ENCODE results near the gene GALM. TPM values are rescaled to one million over a fixed set of nuclear protein-coding genes. Genes with fewer than 3 reads are reported as not detected.
A peak's percentile ranks its signal among the peaks of the same experiment; 100 is the strongest.

The GALM gene
- total and polyA plus RNA-seq, 2 of the 13 experiments (the other 11 are each of a cell fraction or from before 2014, with no cell fraction given), result 65.5 to 90.0 TPM

- TF ChIP-seq, protein P1, sequence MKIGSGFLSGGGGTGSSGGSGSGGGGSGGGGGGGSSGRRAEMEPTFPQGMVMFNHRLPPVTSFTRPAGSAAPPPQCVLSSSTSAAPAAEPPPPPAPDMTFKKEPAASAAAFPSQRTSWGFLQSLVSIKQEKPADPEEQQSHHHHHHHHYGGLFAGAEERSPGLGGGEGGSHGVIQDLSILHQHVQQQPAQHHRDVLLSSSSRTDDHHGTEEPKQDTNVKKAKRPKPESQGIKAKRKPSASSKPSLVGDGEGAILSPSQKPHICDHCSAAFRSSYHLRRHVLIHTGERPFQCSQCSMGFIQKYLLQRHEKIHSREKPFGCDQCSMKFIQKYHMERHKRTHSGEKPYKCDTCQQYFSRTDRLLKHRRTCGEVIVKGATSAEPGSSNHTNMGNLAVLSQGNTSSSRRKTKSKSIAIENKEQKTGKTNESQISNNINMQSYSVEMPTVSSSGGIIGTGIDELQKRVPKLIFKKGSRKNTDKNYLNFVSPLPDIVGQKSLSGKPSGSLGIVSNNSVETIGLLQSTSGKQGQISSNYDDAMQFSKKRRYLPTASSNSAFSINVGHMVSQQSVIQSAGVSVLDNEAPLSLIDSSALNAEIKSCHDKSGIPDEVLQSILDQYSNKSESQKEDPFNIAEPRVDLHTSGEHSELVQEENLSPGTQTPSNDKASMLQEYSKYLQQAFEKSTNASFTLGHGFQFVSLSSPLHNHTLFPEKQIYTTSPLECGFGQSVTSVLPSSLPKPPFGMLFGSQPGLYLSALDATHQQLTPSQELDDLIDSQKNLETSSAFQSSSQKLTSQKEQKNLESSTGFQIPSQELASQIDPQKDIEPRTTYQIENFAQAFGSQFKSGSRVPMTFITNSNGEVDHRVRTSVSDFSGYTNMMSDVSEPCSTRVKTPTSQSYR (CRISPR knock-in tag; IDR thresholded peaks at IDR 0.05; ENCODE audit: borderline replicate concordance), result no peak
- TF ChIP-seq LBX2 (CRISPR knock-in tag; IDR thresholded peaks at IDR 0.05; ENCODE audit: borderline replicate concordance), result no peak
- no peak for TF ChIP-seq ZNF468 (CRISPR knock-in tag; IDR thresholded peaks at IDR 0.05)
- TF ChIP-seq TEAD3 (CRISPR knock-in tag; optimal IDR thresholded peaks at IDR 0.05; ENCODE audit: borderline replicate concordance), result peak; percentile 80
- TF ChIP-seq, protein P2, sequence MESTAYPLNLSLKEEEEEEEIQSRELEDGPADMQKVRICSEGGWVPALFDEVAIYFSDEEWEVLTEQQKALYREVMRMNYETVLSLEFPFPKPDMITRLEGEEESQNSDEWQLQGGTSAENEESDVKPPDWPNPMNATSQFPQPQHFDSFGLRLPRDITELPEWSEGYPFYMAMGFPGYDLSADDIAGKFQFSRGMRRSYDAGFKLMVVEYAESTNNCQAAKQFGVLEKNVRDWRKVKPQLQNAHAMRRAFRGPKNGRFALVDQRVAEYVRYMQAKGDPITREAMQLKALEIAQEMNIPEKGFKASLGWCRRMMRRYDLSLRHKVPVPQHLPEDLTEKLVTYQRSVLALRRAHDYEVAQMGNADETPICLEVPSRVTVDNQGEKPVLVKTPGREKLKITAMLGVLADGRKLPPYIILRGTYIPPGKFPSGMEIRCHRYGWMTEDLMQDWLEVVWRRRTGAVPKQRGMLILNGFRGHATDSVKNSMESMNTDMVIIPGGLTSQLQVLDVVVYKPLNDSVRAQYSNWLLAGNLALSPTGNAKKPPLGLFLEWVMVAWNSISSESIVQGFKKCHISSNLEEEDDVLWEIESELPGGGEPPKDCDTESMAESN (CRISPR knock-in tag; conservative IDR thresholded peaks at IDR 0.05), result no peak
- TF ChIP-seq ZNF615 (CRISPR knock-in tag; IDR thresholded peaks at IDR 0.05; ENCODE audit: borderline replicate concordance), result no peak
- no peak for TF ChIP-seq FOXC1 (CRISPR knock-in tag; IDR thresholded peaks at IDR 0.05; ENCODE audit: borderline replicate concordance)
- no peak for TF ChIP-seq NFYC (CRISPR knock-in tag; IDR thresholded peaks at IDR 0.05)
- TF ChIP-seq IRF2 (CRISPR knock-in tag; IDR thresholded peaks at IDR 0.05), result peak; percentile 37; the same call in 1 of the 2 replicates
- no peak for TF ChIP-seq ZNF235 (CRISPR knock-in tag; IDR thresholded peaks at IDR 0.05; ENCODE audit: borderline replicate concordance)
- no peak for TF ChIP-seq PITX1 (CRISPR knock-in tag; IDR thresholded peaks at IDR 0.05)
- TF ChIP-seq ELF4 (CRISPR knock-in tag; IDR thresholded peaks at IDR 0.05; ENCODE audit: borderline replicate concordance), result no peak
- TF ChIP-seq NR2F6 (IDR thresholded peaks at IDR 0.05), result peak; percentile 59; the same call in 1 of the 2 replicates
- 0 out of 2 replicates have a peak, but pooled peaks have one; percentile 14 for TF ChIP-seq NR2F6 (CRISPR knock-in tag; IDR thresholded peaks at IDR 0.05)
- no peak for TF ChIP-seq ZFP62 (CRISPR knock-in tag; IDR thresholded peaks at IDR 0.05)
- TF ChIP-seq THAP11 (CRISPR knock-in tag; IDR thresholded peaks at IDR 0.05), result peak; percentile 40; the same call in 1 of the 2 replicates
- TF ChIP-seq, protein P3, sequence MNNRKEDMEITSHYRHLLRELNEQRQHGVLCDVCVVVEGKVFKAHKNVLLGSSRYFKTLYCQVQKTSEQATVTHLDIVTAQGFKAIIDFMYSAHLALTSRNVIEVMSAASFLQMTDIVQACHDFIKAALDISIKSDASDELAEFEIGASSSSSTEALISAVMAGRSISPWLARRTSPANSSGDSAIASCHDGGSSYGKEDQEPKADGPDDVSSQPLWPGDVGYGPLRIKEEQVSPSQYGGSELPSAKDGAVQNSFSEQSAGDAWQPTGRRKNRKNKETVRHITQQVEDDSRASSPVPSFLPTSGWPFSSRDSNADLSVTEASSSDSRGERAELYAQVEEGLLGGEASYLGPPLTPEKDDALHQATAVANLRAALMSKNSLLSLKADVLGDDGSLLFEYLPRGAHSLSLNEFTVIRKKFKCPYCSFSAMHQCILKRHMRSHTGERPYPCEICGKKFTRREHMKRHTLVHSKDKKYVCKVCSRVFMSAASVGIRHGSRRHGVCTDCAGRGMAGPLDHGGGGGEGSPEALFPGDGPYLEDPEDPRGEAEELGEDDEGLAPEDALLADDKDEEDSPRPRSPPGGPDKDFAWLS (CRISPR knock-in tag; IDR thresholded peaks at IDR 0.05; ENCODE audit: borderline replicate concordance), result no peak
- no peak for TF ChIP-seq ZNF12 (CRISPR knock-in tag; IDR thresholded peaks at IDR 0.05)
- no peak for TF ChIP-seq DR1 (CRISPR knock-in tag; IDR thresholded peaks at IDR 0.05)
- TF ChIP-seq, protein P4, sequence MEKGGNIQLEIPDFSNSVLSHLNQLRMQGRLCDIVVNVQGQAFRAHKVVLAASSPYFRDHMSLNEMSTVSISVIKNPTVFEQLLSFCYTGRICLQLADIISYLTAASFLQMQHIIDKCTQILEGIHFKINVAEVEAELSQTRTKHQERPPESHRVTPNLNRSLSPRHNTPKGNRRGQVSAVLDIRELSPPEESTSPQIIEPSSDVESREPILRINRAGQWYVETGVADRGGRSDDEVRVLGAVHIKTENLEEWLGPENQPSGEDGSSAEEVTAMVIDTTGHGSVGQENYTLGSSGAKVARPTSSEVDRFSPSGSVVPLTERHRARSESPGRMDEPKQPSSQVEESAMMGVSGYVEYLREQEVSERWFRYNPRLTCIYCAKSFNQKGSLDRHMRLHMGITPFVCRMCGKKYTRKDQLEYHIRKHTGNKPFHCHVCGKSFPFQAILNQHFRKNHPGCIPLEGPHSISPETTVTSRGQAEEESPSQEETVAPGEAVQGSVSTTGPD (CRISPR knock-in tag; IDR thresholded peaks at IDR 0.05), result no peak
- TF ChIP-seq CEBPG (CRISPR knock-in tag; IDR thresholded peaks at IDR 0.05), result peak; percentile 45; the same call in 1 of the 2 replicates
- peak; percentile 58 for TF ChIP-seq CREM (IDR thresholded peaks at IDR 0.05)
- TF ChIP-seq CREM (CRISPR knock-in tag; IDR thresholded peaks at IDR 0.05), result no peak
Observed at GRCh38 chr2:38690499-38691420, 24.8 kb downstream of the GALM start (continued).

All from HepG2 (cell line).